HepG2 (cell line): ENCODE measurements around the gene GUCY1A1. TPM values are rescaled to one million over a fixed set of nuclear protein-coding genes. Genes with fewer than 3 reads are reported as not detected.

ENCODE experiments used
- ATAC-seq: fragments of 200-7000 bp; cut with Tn5 transposase; 3 replicates; pipeline ENCODE4 v1.9.1; 2020; ENCODE audit warnings: mild to moderate bottlenecking, moderate library complexity
- BruUV-seq: library from RNA; stranded (reverse); fragments of 400-500 nt; replicated peaks from 2 replicates; lab custom pipeline; 2021; lab: Mats Ljungman, UMichigan
- CTCF ChIA-PET: fragments of 300-600 bp; formaldehyde crosslinking; extraction: SDS; loops from one replicate; lab custom pipeline; 2021; ENCODE audit warnings: low total read pairs, inconsistent platforms, low intra/inter-chr PET ratio; lab: Yijun Ruan, JAX
- POLR2A ChIA-PET: fragments of 350-600 bp; sonication (Branson Sonifier 250); formaldehyde crosslinking; loops from one replicate; lab custom pipeline; 2020; ENCODE audit warnings: antibody characterized with exemption, inconsistent platforms; lab: Yijun Ruan, JAX
- DNase-seq: peaks from one replicate; pipeline ENCODE4 v3.0.0-alpha.2; 2015; ENCODE audit warnings: low spot score
- FAIRE-seq: peaks from 3 replicates; lab custom pipeline; 2011; peaks lifted over from hg19 to GRCh38; lab: Jason Lieb, UNC
- H2AFZ ChIP-seq: one replicate; pipeline ENCODE4 v1.6.1; 2011; ENCODE audit warnings: low read length, inconsistent platforms
- H3K27ac ChIP-seq: fragments of 300-600 bp; 3 replicates; pipeline ENCODE4 v1.8.0; 2011; ENCODE audit warnings: mixed run types, mild to moderate bottlenecking, mixed read lengths, low read length, inconsistent platforms; ENCODE audit not compliant: insufficient read depth; ENCODE audit errors: extremely low read length
- H3K27me3 ChIP-seq, 2 experiments: fragments of 200-600 bp in 1 of 2; 2 replicates in 1 of 2; 3 replicates in 1 of 2; pipeline versions ENCODE4 v1.6.0 to v1.8.0; 2011; ENCODE audit warnings: low read length in 2 of 2, mild to moderate bottlenecking in 2 of 2, moderate library complexity in 2 of 2, inconsistent platforms in 1 of 2; ENCODE audit not compliant: insufficient read depth in 2 of 2, control insufficient read depth in 1 of 2
- H3K36me3 ChIP-seq, 2 experiments: fragments of 200-600 bp in 1 of 2; replicated peaks in 1 of 2; 2 replicates in 1 of 2; 3 replicates in 1 of 2; pipeline versions ENCODE4 v1.5.1 to v1.8.0; 2011; ENCODE audit warnings: low read length in 2 of 2, inconsistent platforms in 1 of 2; ENCODE audit not compliant: insufficient read depth in 2 of 2, control insufficient read depth in 1 of 2
- H3K4me1 ChIP-seq: 2 replicates; pipeline ENCODE4 v1.5.1; 2012; ENCODE audit warnings: low read length, inconsistent platforms; ENCODE audit not compliant: insufficient read depth
- H3K4me2 ChIP-seq: 2 replicates; pipeline ENCODE4 v1.6.0; 2011; ENCODE audit warnings: low read depth, low read length, inconsistent platforms
- H3K4me3 ChIP-seq, 3 experiments: fragments of 200-600 bp in 1 of 3; sonication (generic), shearing (Covaris generic) in 1 of 3; replicated peaks in 1 of 3; 2 replicates each; pipeline ENCODE4 v1.5.1; 2011 to 2016; ENCODE audit warnings: low read length in 3 of 3, inconsistent platforms in 2 of 3, low read depth in 2 of 3, mild to moderate bottlenecking in 2 of 3, control low read depth in 1 of 3, mixed read lengths in 1 of 3; ENCODE audit not compliant: insufficient read depth in 1 of 3
- H3K79me2 ChIP-seq: one replicate; pipeline ENCODE4 v1.6.1; 2011; ENCODE audit warnings: low read length, inconsistent platforms; ENCODE audit not compliant: insufficient read depth
- H3K9ac ChIP-seq: 2 replicates; pipeline ENCODE4 v1.6.0; 2011; ENCODE audit warnings: mild to moderate bottlenecking, low read depth, low read length, inconsistent platforms; ENCODE audit not compliant: insufficient read depth
- H3K9me3 ChIP-seq: 2 replicates; pipeline ENCODE4 v1.5.1; 2012; ENCODE audit warnings: mild to moderate bottlenecking, low read length
- H4K20me1 ChIP-seq: 2 replicates; pipeline ENCODE4 v1.6.0; 2011; ENCODE audit warnings: inconsistent platforms, mild to moderate bottlenecking, low read length, moderate library complexity; ENCODE audit not compliant: insufficient read depth
- CENPT ChIP-seq: sonication (generic); formaldehyde crosslinking; IDR thresholded peaks from 2 replicates; pipeline ENCODE4 v1.8.0; 2022; ENCODE audit warnings: low read depth, mild to moderate bottlenecking, moderate library complexity, missing genetic modification reagents
- HOXA7 ChIP-seq: sonication (generic); formaldehyde crosslinking; IDR thresholded peaks from 2 replicates; pipeline ENCODE4 v1.8.1; 2022; ENCODE audit warnings: mild to moderate bottlenecking, missing genetic modification reagents, moderate library complexity
- MAF1 ChIP-seq: sonication (generic); formaldehyde crosslinking; IDR thresholded peaks from 2 replicates; pipeline ENCODE4 v1.5.0; 2020; ENCODE audit warnings: missing genetic modification reagents, borderline replicate concordance
- NBN ChIP-seq: fragments of 450-650 bp; conservative IDR thresholded peaks from 2 replicates; pipeline ENCODE4 v1.6.1; 2017
- TBX2 ChIP-seq: sonication (generic); formaldehyde crosslinking; IDR thresholded peaks from 2 replicates; pipeline ENCODE4 v1.5.0; 2020; ENCODE audit warnings: missing genetic modification reagents, mild to moderate bottlenecking, borderline replicate concordance
- ZHX1 ChIP-seq: sonication (generic); formaldehyde crosslinking; IDR thresholded peaks from 2 replicates; pipeline ENCODE4 v1.8.1; 2022; ENCODE audit warnings: low read depth, mild to moderate bottlenecking, missing genetic modification reagents
- ZNF205 ChIP-seq: IDR thresholded peaks from 2 replicates; pipeline ENCODE4 v1.6.1; 2018; ENCODE audit warnings: missing biosample characterization, missing genetic modification reagents
- ZNF451 ChIP-seq: sonication (generic); formaldehyde crosslinking; IDR thresholded peaks from 2 replicates; pipeline ENCODE4 v1.5.0; 2020; ENCODE audit warnings: mild to moderate bottlenecking, missing genetic modification reagents
- ZNF468 ChIP-seq: sonication (generic); formaldehyde crosslinking; IDR thresholded peaks from 2 replicates; pipeline ENCODE4 v1.8.0; 2022; ENCODE audit warnings: mild to moderate bottlenecking, moderate library complexity, missing genetic modification reagents
- WGBS: methylation state at CpG from one replicate; pipeline ENCODE4 v1.1.6; 2017; ENCODE audit warnings: low lambda C conversion rate; 5-methylcytosine and 5-hydroxymethylcytosine counted together
- in situ Hi-C: cut with HindIII; loops from 2 replicates; pipeline ENCODE4 v1.10.0; 2017; ENCODE audit warnings: low pct_unique_long_range_greater_than_20kb; ENCODE audit not compliant: extremely low pct_ligation_motif_present
- intact Hi-C: fragments of 100-400 bp; cut with micrococcal nuclease; formaldehyde crosslinking; loops from one replicate; pipeline ENCODE4 v1.10.0; 2022; ENCODE audit not compliant: unreplicated experiment
- polyA plus RNA-seq, 8 experiments: library from polyadenylated mRNA; depleted of rRNA in 3 of 8; stranded (reverse) in 7 of 8; unstranded in 1 of 8; fragments of >200 nt; fragmentation: Illumina TruSeq in 4 of 8; extraction: Trizol in 4 of 8; gene quantifications; 2 replicates each; pipeline versions ENCODE4 v1.2.1 to v1.2.3, GENCODE V29; 2011 to 2016; ENCODE audit warnings: low read depth in 4 of 8, missing spikeins in 1 of 8, mixed read lengths in 1 of 8; ENCODE audit not compliant: insufficient read depth in 1 of 8
- total RNA-seq, 5 experiments: library from RNA; depleted of rRNA; stranded (reverse); fragments of >200 nt; fragmentation: Illumina TruSeq; extraction: Trizol; gene quantifications; 2 replicates each; pipeline ENCODE4 v1.2.3, GENCODE V29; 2016; ENCODE audit warnings: low read depth in 1 of 5

The GUCY1A1 gene
- total and polyA plus RNA-seq, 2 of the 13 experiments (the other 11 are each of a cell fraction or from before 2014, with no cell fraction given), result not detected

GRCh38 chr4:155657169-155657568, 9.5 kb upstream of the GUCY1A1 start:
- Histone ChIP-seq H3K9me3 (no peaks in the 10 kb centered on the region), H3K79me2 (no peaks in the 10 kb centered on the region), H3K36me3 (no peaks in the 10 kb centered on the region), H3K27ac (no peak overlapping the region), H3K4me2 (no peak overlapping the region), H2AFZ (no peak overlapping the region), H3K4me3 (no peak overlapping the region), H3K9ac (no peak overlapping the region), H3K27me3 (no peaks in the 10 kb centered on the region), H4K20me1 (no peaks in the 10 kb centered on the region), H3K4me1 (no peaks in the 10 kb centered on the region)
- in situ Hi-C loops (no loop called here), intact Hi-C loops (no loop called here)
- DNase-seq (no peak), FAIRE-seq (no peak), ATAC-seq (no peak)
- TF ChIP-seq HOXA7 (CRISPR knock-in tag), result no peak
- TF ChIP-seq ZNF451 (CRISPR knock-in tag), result no peak
- TF ChIP-seq ZNF468 (CRISPR knock-in tag), result no peak
- no peak for TF ChIP-seq NBN
- BruUV-seq, result no TSS peak
- ChIA-PET CTCF (no interaction called here), POLR2A (no interaction called here)

GRCh38 chr4:155657985-155658680, 8.5 kb upstream of the GUCY1A1 start:
- Histone ChIP-seq H3K4me3 (no peak overlapping the region), H3K79me2 (no peaks in the 10 kb centered on the region), H3K27ac (no peak overlapping the region), H3K4me1 (no peaks in the 10 kb centered on the region), H3K27me3 (no peaks in the 10 kb centered on the region), H3K9me3 (no peaks in the 10 kb centered on the region), H4K20me1 (no peaks in the 10 kb centered on the region), H3K9ac (no peak overlapping the region), H2AFZ (no peak overlapping the region), H3K36me3 (no peaks in the 10 kb centered on the region), H3K4me2 (no peak overlapping the region)
- DNase-seq, result no peak
- intact Hi-C loops (no loop called here), in situ Hi-C loops (no loop called here)
- TF ChIP-seq ZNF205 (CRISPR knock-in tag) (no peak), ZHX1 (CRISPR knock-in tag) (no peak), CENPT (CRISPR knock-in tag) (no peak), MAF1 (CRISPR knock-in tag) (no peak), TBX2 (CRISPR knock-in tag) (no peak)
- CTCF ChIA-PET, result no interaction called here
- POLR2A ChIA-PET, result no interaction called here
- WGBS, result 0% methylated on average over 1 of the region's 1 CpG
- BruUV-seq, result no TSS peak
- no peak for ATAC-seq
- no peak for FAIRE-seq
